Astrocyte (in vitro differentiated cells and primary cell): Measurements from ENCODE around the gene SNAI1. TPM values are rescaled to one million over a fixed set of nuclear protein-coding genes. Genes with fewer than 3 reads are reported as not detected.

Experiments used
- DNase-seq: peaks from one replicate; pipeline ENCODE4 v3.0.0-alpha.2; 2010; ENCODE audit warnings: low read depth
- FAIRE-seq: peaks from 2 replicates; lab custom pipeline; 2011; peaks lifted over from hg19 to GRCh38; lab: Jason Lieb, UNC
- H2AFZ ChIP-seq: 2 replicates; pipeline ENCODE4 v1.6.0; 2012; ENCODE audit warnings: low read depth, low read length, inconsistent platforms
- H3K27ac ChIP-seq: 2 replicates; pipeline ENCODE4 v1.5.1; 2011; ENCODE audit warnings: low read depth, low read length, inconsistent platforms
- H3K27me3 ChIP-seq: 2 replicates; pipeline ENCODE4 v1.6.0; 2011; ENCODE audit warnings: low read length, inconsistent platforms; ENCODE audit not compliant: insufficient read depth
- H3K36me3 ChIP-seq: 2 replicates; pipeline ENCODE4 v1.5.1; 2011; ENCODE audit warnings: low read length, inconsistent platforms; ENCODE audit not compliant: insufficient read depth
- H3K4me1 ChIP-seq: 2 replicates; pipeline ENCODE4 v1.5.1; 2011; ENCODE audit warnings: low read length, inconsistent platforms; ENCODE audit not compliant: insufficient read depth
- H3K4me2 ChIP-seq: 2 replicates; pipeline ENCODE4 v1.6.0; 2012; ENCODE audit warnings: low read length, inconsistent platforms
- H3K4me3 ChIP-seq: 2 replicates; pipeline ENCODE4 v1.5.1; 2011; ENCODE audit warnings: low read depth, mild to moderate bottlenecking, low read length, inconsistent platforms; ENCODE audit not compliant: insufficient read depth
- H3K79me2 ChIP-seq: 2 replicates; pipeline ENCODE4 v1.6.0; 2012; ENCODE audit warnings: mild to moderate bottlenecking, low read length, inconsistent platforms; ENCODE audit not compliant: insufficient read depth
- H3K9ac ChIP-seq: 2 replicates; pipeline ENCODE4 v1.6.0; 2012; ENCODE audit warnings: mild to moderate bottlenecking, low read length, inconsistent platforms
- H3K9me3 ChIP-seq: 2 replicates; pipeline ENCODE4 v1.5.1; 2012; ENCODE audit warnings: low read depth, mild to moderate bottlenecking, low read length, inconsistent platforms; ENCODE audit not compliant: insufficient read depth
- H4K20me1 ChIP-seq: 2 replicates; pipeline ENCODE4 v1.6.0; 2012; ENCODE audit warnings: low read length, inconsistent platforms; ENCODE audit not compliant: insufficient read depth
- H3K27ac Mint-ChIP-seq: one replicate; pipeline ENCODE4 v1.8.0; 2021; ENCODE audit warnings: mild to moderate bottlenecking, mixed read lengths; ENCODE audit not compliant: unreplicated experiment
- H3K27me3 Mint-ChIP-seq: one replicate; pipeline ENCODE4 v1.8.0; 2021; ENCODE audit warnings: low read depth, mixed read lengths; ENCODE audit not compliant: unreplicated experiment
- H3K36me3 Mint-ChIP-seq: one replicate; pipeline ENCODE4 v1.8.0; 2021; ENCODE audit warnings: low read depth, mixed read lengths; ENCODE audit not compliant: unreplicated experiment
- H3K4me1 Mint-ChIP-seq: one replicate; pipeline ENCODE4 v1.8.0; 2021; ENCODE audit warnings: low read depth, mixed read lengths; ENCODE audit not compliant: unreplicated experiment
- H3K4me3 Mint-ChIP-seq: one replicate; pipeline ENCODE4 v1.8.0; 2021; ENCODE audit warnings: mild to moderate bottlenecking, moderate library complexity, mixed read lengths; ENCODE audit not compliant: unreplicated experiment
- H3K9me3 Mint-ChIP-seq: one replicate; pipeline ENCODE4 v1.8.0; 2021; ENCODE audit warnings: mild to moderate bottlenecking, mixed read lengths; ENCODE audit not compliant: unreplicated experiment
- CTCF ChIP-seq: IDR thresholded peaks from 2 replicates; pipeline ENCODE4 v1.5.1; 2011; ENCODE audit warnings: low read depth, mild to moderate bottlenecking, inconsistent platforms, low read length, moderate library complexity; ENCODE audit not compliant: insufficient read depth
- EZH2 ChIP-seq: IDR thresholded peaks from 2 replicates; pipeline ENCODE4 v1.6.1; 2012; ENCODE audit warnings: mild to moderate bottlenecking, low read length, inconsistent platforms; ENCODE audit not compliant: insufficient read depth
- total RNA-seq: library from RNA; stranded (reverse); gene quantifications from 2 replicates; pipeline ENCODE4 v1.2.1, GENCODE V29; 2021

Gene SNAI1
- total RNA-seq, 1 donor from 2014 or later = 9.1 TPM

- peaks cover 16% of the 10 kb centered on the region for H3K4me1 Mint-ChIP-seq
- no peak overlapping the region for H3K9ac ChIP-seq
- H3K9me3 ChIP-seq = no peaks in the 10 kb centered on the region
- FAIRE-seq (no peak), DNase-seq (no peak)
- peaks cover 51% of the 10 kb centered on the region for H4K20me1 ChIP-seq
- peaks cover 34% of the 10 kb centered on the region for H3K36me3 ChIP-seq
- no peak overlapping the region for H3K4me3 ChIP-seq
- peaks cover 19% of the 10 kb centered on the region for H3K36me3 Mint-ChIP-seq
- H3K27ac ChIP-seq = no peak overlapping the region
- H3K27me3 ChIP-seq = no peaks in the 10 kb centered on the region
- no peak overlapping the region for H3K4me3 Mint-ChIP-seq
- H2AFZ ChIP-seq = no peak overlapping the region
- no peaks in the 10 kb centered on the region for H3K27me3 Mint-ChIP-seq
- peaks cover 84% of the 10 kb centered on the region for H3K79me2 ChIP-seq
- TF ChIP-seq CTCF (no peak), EZH2 (no peak)
- H3K9me3 Mint-ChIP-seq = no peaks in the 10 kb centered on the region
- H3K4me1 ChIP-seq = peaks cover 17% of the 10 kb centered on the region
- H3K27ac Mint-ChIP-seq = no peak overlapping the region
- H3K4me2 ChIP-seq = no peak overlapping the region
Measured at GRCh38 chr20:49942303-49942702, 40.5 kb upstream of the SNAI1 start.

- Histone ChIP-seq H3K27ac (no peak overlapping the region), H3K4me3 (no peak overlapping the region), H4K20me1 (peaks cover 44% of the 10 kb centered on the region), H3K36me3 (peaks cover 34% of the 10 kb centered on the region), H3K4me2 (no peak overlapping the region), H3K9me3 (no peaks in the 10 kb centered on the region), H2AFZ (no peak overlapping the region), H3K27me3 (no peaks in the 10 kb centered on the region), H3K4me1 (peaks cover 13% of the 10 kb centered on the region), H3K9ac (no peak overlapping the region), H3K79me2 (peaks cover 78% of the 10 kb centered on the region)
- peaks cover 21% of the 10 kb centered on the region for H3K36me3 Mint-ChIP-seq
- DNase-seq (no peak), FAIRE-seq (no peak)
- TF ChIP-seq EZH2 = no peak
- TF ChIP-seq CTCF = no peak
- no peak overlapping the region for H3K4me3 Mint-ChIP-seq
- H3K27ac Mint-ChIP-seq = no peak overlapping the region
- H3K9me3 Mint-ChIP-seq = no peaks in the 10 kb centered on the region
- H3K4me1 Mint-ChIP-seq = peaks cover 14% of the 10 kb centered on the region
- H3K27me3 Mint-ChIP-seq = no peaks in the 10 kb centered on the region
Measured at GRCh38 chr20:49942942-49943341, 39.8 kb upstream of the SNAI1 start.

- peaks cover 27% of the 10 kb centered on the region for H4K20me1 ChIP-seq
- H3K27me3 ChIP-seq = no peaks in the 10 kb centered on the region
- H3K4me3 ChIP-seq = no peak overlapping the region
- Mint-ChIP-seq H3K9me3 (no peaks in the 10 kb centered on the region), H3K36me3 (peaks cover 29% of the 10 kb centered on the region), H3K4me1 (peaks cover 11% of the 10 kb centered on the region), H3K27ac (peak overlapping the region; percentile 30), H3K27me3 (no peaks in the 10 kb centered on the region), H3K4me3 (no peak overlapping the region)
- H3K4me1 ChIP-seq = peaks cover 21% of the 10 kb centered on the region
- H3K27ac ChIP-seq = no peak overlapping the region
- H3K79me2 ChIP-seq = peaks cover 58% of the 10 kb centered on the region
- peaks cover 26% of the 10 kb centered on the region for H3K36me3 ChIP-seq
- H3K4me2 ChIP-seq = no peak overlapping the region
- no peak overlapping the region for H3K9ac ChIP-seq
- H2AFZ ChIP-seq = no peak overlapping the region
- TF ChIP-seq EZH2 (no peak), CTCF (no peak)
- FAIRE-seq (no peak), DNase-seq (no peak)
- no peaks in the 10 kb centered on the region for H3K9me3 ChIP-seq
Measured at GRCh38 chr20:49945306-49945700, 37.5 kb upstream of the SNAI1 start.
